Neuron (in vitro differentiated cells): Measurements from ENCODE around the gene CNOT10.
"Not testable (repeated sequence)": the region's sequence is repeated elsewhere in the genome, so short reads cannot be mapped to it uniquely, and the experiment has no call there.

ENCODE experiments used
- H2AFZ ChIP-seq: one replicate; pipeline ENCODE4 v1.6.1; 2013; ENCODE audit warnings: low read depth, mild to moderate bottlenecking, inconsistent platforms, low read length, moderate library complexity
- H3K27me3 ChIP-seq: one replicate; pipeline ENCODE4 v1.6.1; 2013; ENCODE audit warnings: low read length; ENCODE audit not compliant: insufficient read depth
- H3K36me3 ChIP-seq: one replicate; pipeline ENCODE4 v1.6.1; 2013; ENCODE audit warnings: low read length; ENCODE audit not compliant: insufficient read depth
- H3K4me1 ChIP-seq: one replicate; pipeline ENCODE4 v1.6.1; 2013; ENCODE audit warnings: low read length; ENCODE audit not compliant: insufficient read depth
- H3K4me3 ChIP-seq: 2 replicates; pipeline ENCODE4 v1.5.1; 2013; ENCODE audit warnings: mild to moderate bottlenecking, low read length, moderate library complexity
- H3K9me3 ChIP-seq: one replicate; pipeline ENCODE4 v1.6.1; 2013; ENCODE audit warnings: low read length

Gene CNOT10

DNA sequence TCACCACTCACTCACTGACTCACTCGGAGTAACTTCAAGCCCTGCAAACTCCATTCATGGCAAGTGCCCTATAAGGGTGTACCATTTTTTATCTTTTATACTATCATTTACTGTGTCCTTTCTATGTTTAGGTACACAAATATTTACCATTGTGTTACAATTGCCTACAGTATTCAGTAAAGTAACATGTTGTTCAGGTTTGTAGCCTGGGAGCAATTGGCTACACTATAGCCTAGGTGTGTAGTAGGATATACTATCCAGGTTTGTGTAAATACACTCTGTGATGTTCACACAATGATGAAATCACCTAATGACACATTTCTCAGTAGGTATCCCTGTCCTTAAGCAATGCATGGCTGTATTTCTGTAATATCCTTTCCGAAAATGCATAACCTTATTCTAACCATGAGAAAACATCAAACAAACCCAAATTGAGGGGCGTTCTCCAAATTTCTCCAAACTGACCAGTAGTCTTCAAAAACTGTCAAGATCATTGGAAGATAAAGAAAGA lies 17.9 kb upstream of the CNOT10 start:
- Histone ChIP-seq H3K36me3 (no peaks in the 10 kb centered on the region), H3K4me1 (no peaks in the 10 kb centered on the region), H3K4me3 (no peak overlapping the region), H3K9me3 (peaks cover 2% of the 10 kb centered on the region), H2AFZ (no peak overlapping the region), H3K27me3 (no peaks in the 10 kb centered on the region)

- H3K4me1 ChIP-seq, H3K9me3 ChIP-seq, H3K27me3 ChIP-seq, H3K36me3 ChIP-seq, H2AFZ ChIP-seq, H3K4me3 ChIP-seq: not testable (repeated sequence)
These were observed 15.8 kb upstream of the CNOT10 start for GRCh38 chr3:32669226-32669625.

DNA sequence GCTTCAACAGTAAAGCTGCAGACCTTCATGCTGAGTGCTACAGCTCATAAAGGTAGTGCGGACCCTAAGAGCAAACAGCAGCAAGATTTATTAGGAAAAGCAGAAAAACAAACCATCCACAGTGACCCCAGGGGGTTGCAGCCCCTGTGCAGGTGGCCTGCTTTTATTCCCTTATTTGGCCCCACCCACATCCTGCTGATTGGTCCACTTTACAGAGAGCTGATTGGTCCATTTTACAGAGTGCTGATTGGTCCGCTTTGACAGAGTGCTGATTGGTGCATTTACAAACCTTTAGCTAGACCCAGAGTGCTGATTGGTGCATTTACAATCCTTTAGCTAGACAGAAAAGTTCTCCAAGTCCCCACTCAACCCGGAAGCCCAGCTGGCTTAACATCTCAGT lies 11.3 kb upstream of the CNOT10 start:
- not testable (repeated sequence) for H2AFZ ChIP-seq, H3K27me3 ChIP-seq, H3K36me3 ChIP-seq, H3K9me3 ChIP-seq, H3K4me1 ChIP-seq, H3K4me3 ChIP-seq

DNA sequence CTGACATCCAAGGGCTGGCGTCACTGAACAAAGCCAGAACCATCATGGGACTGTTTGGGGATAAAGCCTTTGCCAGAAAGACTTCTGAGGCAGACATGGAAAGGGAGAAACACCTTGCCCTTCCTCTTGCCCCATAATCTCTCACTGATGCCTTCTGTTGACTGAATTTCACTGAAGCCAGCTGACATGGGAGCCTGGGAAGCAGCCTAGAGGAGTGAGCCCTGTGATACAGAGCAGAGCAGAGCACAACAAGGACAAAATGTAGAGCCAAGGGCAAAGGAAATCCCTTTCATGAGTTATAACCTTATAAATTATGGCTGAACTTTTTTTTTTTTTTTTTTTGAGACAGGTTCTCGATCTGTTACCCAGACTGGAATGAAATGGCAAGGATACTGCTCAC lies 9.8 kb upstream of the CNOT10 start:
- H3K9me3 ChIP-seq, result peaks cover 2% of the 10 kb centered on the region
- no peak overlapping the region for H3K4me3 ChIP-seq
- no peak overlapping the region for H2AFZ ChIP-seq
- H3K27me3 ChIP-seq, result no peaks in the 10 kb centered on the region
- H3K36me3 ChIP-seq, result no peaks in the 10 kb centered on the region
- no peaks in the 10 kb centered on the region for H3K4me1 ChIP-seq

DNA sequence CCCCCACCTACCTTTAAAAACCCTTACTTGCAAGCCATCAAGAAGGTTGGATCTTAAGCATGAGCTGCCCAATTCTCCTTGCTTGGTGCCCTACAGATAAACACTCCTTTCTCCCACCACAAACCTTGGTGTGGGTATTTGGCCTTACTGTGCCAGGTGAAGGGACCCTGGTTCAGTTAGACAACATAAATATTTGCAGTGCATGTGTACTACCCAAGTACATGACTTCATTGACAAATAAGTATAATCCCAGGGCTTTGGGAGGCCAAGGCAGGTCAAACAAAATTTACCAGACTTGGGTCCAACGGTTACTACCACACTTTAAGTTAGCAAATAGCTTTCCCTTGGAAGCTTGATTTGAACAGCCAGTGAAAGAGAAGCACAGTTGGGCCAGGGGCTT lies 9.3 kb upstream of the CNOT10 start:
- Histone ChIP-seq H3K4me1 (no peaks in the 10 kb centered on the region), H3K4me3 (no peak overlapping the region)

GRCh38 chr3:32681811-32682210 lies 3.2 kb upstream of the CNOT10 start:
- Histone ChIP-seq H2AFZ (no peak overlapping the region), H3K4me1 (peaks cover 18% of the 10 kb centered on the region), H3K9me3 (no peaks in the 10 kb centered on the region), H3K27me3 (no peaks in the 10 kb centered on the region), H3K36me3 (no peaks in the 10 kb centered on the region), H3K4me3 (no peak overlapping the region)

More for the DNA sequence above, 9.3 kb upstream of the CNOT10 start:
- peaks cover 2% of the 10 kb centered on the region for H3K9me3 ChIP-seq
- no peaks in the 10 kb centered on the region for H3K36me3 ChIP-seq
- H2AFZ ChIP-seq, result no peak overlapping the region
- H3K27me3 ChIP-seq, result no peaks in the 10 kb centered on the region

GRCh38 chr3:32684029-32684799 lies 774 bp upstream of the CNOT10 start:
- peaks cover 7% of the 10 kb centered on the region for H3K36me3 ChIP-seq
- no peaks in the 10 kb centered on the region for H3K27me3 ChIP-seq
- peak overlapping the region; percentile 97 for H3K4me3 ChIP-seq
- H2AFZ ChIP-seq, result peak overlapping the region; percentile 91
- H3K9me3 ChIP-seq, result peaks cover 2% of the 10 kb centered on the region
- peaks cover 20% of the 10 kb centered on the region for H3K4me1 ChIP-seq

GRCh38 chr3:32685543-32686185 lies 676 bp downstream of the CNOT10 start:
- Histone ChIP-seq H3K4me1 (peaks cover 20% of the 10 kb centered on the region), H3K36me3 (peaks cover 13% of the 10 kb centered on the region), H3K9me3 (peaks cover 2% of the 10 kb centered on the region), H3K4me3 (peak overlapping the region; percentile 97), H2AFZ (peak overlapping the region; percentile 91), H3K27me3 (no peaks in the 10 kb centered on the region)

DNA sequence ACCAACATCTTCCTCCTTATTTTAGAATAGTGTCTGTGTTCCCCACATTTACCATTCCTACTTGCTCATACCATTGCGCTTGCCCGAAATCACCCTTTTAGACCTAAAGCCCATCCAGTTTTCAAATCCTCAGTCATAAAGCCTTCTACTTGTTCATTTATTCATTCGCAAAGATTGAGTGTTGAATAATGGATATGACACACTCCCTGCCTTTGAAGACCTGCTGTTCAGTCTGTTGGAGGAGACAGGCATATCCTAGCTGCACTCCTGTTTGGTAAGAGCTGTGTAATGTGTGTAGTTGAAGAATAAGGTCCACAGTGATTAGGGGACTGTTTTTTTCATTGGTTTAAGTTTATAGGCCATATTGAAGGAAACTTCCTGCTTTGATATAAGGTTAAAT lies 1.7 kb downstream of the CNOT10 start:
- peaks cover 2% of the 10 kb centered on the region for H3K9me3 ChIP-seq
- H3K4me3 ChIP-seq, result peak overlapping the region; percentile 97
- H3K36me3 ChIP-seq, result peaks cover 13% of the 10 kb centered on the region
- H3K4me1 ChIP-seq, result peaks cover 20% of the 10 kb centered on the region
- H2AFZ ChIP-seq, result no peak overlapping the region
- no peaks in the 10 kb centered on the region for H3K27me3 ChIP-seq

GRCh38 chr3:32691847-32692246 lies 6.9 kb downstream of the CNOT10 start:
- Histone ChIP-seq H2AFZ (no peak overlapping the region), H3K4me3 (no peak overlapping the region), H3K4me1 (peaks cover 2% of the 10 kb centered on the region), H3K9me3 (peaks cover 2% of the 10 kb centered on the region), H3K27me3 (no peaks in the 10 kb centered on the region), H3K36me3 (peaks cover 13% of the 10 kb centered on the region)

DNA sequence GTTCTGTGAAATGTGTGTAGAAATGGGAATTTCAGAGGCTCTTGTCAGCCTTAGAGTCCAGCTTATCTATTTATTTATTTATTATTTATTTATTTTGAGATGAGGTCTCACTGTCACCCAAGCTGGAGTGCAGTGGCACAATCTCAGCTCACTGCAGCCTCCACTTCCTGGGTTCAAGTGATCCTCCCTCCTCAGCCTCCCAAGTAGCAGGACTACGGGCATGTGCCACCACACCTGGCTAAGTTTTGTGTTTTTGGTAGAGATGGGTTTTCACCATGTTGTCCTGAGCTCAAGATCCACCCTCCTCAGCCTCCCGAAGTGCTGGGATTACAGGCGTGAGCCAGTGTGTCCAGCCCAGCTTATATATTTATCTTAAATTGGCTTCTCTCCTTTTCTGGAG lies 11.5 kb downstream of the CNOT10 start:
- no peaks in the 10 kb centered on the region for H3K4me1 ChIP-seq
- H3K4me3 ChIP-seq, result no peak overlapping the region
- H3K36me3 ChIP-seq, result no peaks in the 10 kb centered on the region
- no peaks in the 10 kb centered on the region for H3K27me3 ChIP-seq
- no peaks in the 10 kb centered on the region for H3K9me3 ChIP-seq
- H2AFZ ChIP-seq, result no peak overlapping the region

GRCh38 chr3:32698506-32698905 lies 13.5 kb downstream of the CNOT10 start:
- Histone ChIP-seq H3K27me3 (no peaks in the 10 kb centered on the region), H2AFZ (no peak overlapping the region), H3K4me3 (no peak overlapping the region), H3K9me3 (no peaks in the 10 kb centered on the region), H3K4me1 (no peaks in the 10 kb centered on the region), H3K36me3 (no peaks in the 10 kb centered on the region)

DNA sequence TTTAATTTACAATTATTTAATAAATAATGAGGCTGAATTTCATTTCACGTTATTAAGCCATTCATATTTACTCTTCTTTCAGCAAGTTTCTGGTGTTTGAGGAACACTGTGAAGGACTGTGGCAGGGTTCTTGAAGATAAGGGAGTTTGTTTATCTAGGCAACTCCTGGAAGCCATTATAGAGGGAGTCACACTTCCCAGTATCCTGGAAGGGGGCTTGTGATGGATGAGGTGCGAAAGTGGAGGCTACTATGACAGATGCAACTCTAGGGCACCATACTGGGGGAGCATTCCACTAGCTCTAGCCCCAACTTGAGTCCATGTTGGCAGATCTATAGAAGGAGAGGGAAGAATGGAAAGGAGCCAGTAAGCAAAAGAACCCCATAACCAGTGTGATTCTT lies 14.4 kb downstream of the CNOT10 start:
- no peaks in the 10 kb centered on the region for H3K27me3 ChIP-seq
- no peaks in the 10 kb centered on the region for H3K4me1 ChIP-seq
- no peaks in the 10 kb centered on the region for H3K9me3 ChIP-seq
- H3K36me3 ChIP-seq, result peaks cover 1% of the 10 kb centered on the region
- H2AFZ ChIP-seq, result no peak overlapping the region
- H3K4me3 ChIP-seq, result no peak overlapping the region
